ENCODE data around the gene CCHCR1.
"Not testable (repeated sequence)": the region's sequence is repeated elsewhere in the genome, so short reads cannot be mapped to it uniquely, and the experiment has no call there.

CCHCR1 gene

DNA sequence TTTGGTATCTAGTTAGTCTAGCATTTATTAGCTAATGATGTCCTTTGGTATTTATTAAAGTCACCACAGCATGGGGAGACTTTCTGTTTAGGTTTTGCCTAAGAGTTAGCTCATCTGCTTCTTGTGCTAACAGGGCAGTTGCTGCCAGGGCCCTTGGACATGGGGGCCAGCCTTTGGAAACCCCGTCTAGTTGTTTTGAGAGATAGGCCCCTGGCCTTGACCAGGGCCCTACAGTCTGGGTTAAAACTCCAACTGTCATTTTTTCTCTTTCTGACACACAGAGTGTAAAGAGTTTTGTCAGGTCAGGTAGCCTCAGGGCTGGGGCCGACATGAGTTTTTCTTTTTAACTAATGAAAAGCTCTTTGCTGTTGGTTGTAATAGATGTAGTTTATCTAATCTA lies 25.7 kb upstream of the CCHCR1 start:
- DNase-seq, result not testable (repeated sequence)

DNA sequence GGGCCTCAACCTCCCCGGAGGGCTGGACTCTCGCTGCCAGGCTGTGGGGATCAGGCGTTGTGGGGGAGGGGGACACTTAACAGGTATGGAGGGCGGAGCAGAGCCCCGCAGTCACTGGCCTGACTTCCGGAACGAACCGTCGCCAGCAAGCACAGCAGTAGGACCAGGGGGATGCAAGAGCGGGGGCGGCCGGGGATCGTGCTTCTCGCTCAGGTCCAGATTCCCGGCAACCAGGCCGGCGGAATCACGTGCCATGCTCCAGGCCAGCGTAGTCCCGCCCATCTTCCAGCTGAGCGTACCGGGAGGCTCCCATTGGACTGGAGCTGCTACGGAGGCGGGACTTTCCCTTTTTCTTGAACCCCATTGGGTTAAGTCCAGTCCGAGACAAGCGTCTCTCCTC lies 22.9 kb upstream of the CCHCR1 start:
- no peak for DNase-seq

DNA sequence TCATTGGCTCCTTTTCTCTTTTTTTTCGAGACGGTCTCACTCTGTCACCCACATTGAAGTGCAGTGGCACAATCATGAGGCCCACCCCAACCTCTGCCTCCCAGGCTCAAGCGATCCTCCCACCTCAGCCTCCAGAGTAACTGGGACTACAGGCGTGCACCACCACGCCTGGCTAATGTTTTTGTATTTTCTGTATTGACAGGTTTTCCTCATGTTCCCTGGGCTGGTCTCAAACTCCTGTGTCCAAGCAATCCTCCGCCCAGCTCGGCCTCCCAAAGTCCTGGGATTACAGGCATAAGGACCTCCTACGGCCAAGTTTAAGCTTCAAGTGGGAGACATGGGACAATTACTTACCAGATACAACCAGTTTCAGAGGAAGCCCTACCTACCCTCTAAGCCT lies 22.3 kb upstream of the CCHCR1 start:
- DNase-seq, result no peak

DNA sequence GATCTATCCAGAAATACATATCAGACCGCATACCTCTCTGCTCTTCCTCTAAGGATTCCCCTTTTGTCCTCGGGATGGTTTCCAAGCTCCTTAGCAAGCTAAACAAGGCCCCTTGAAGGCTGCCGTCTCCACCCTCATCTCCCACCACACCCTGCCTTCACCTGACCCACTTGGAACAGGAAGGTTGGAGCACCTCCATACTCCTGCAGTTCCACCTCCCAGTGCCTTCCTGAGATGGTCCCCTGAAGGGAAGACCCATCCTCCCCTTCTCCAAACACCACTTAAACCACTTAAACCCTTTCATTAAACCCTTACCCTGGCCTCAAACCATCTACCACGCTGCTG lies 21.4 kb upstream of the CCHCR1 start:
- no peak for DNase-seq

DNA sequence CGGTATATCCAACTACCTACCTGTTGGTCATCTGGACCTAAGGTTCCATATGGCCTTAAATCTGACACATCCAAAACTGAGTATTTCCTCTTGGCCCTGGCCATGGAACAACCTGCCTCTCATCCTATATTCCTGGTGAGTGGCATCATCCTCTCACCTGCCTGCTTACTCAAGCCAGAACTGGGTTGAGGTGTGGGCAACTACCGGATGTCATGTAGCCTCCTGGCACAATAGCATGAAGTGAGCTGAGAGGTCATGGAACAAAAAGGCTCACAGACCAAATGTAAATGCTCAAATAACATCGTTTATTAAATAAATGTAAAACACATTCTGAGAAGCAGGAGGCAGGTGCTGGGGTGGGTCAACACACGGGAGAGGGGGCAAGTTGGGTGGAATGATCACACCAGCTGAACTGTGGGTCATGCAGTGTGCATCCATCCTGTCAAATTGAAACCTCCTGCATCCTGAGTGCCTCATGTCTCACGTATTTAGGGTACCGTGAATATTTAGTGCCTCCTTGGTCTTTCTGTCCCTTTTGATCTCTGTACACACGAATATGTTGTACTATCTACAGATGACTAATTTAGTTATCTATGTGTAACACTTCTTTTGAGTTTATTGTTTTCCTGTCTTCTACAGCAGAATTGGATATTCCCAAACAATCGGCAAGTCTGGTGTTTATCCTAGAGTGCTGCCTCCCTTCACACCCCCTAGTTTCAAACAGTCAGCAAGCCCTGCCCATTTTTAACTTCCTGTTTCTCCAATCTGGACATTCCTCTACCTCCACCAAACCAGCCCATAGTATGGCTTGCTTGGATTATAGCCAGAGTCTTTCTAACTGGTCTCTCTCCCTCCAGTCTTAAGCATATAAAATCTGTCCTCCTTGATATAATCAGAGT lies 20.8 kb upstream of the CCHCR1 start:
- DNase-seq, result no peak

DNA sequence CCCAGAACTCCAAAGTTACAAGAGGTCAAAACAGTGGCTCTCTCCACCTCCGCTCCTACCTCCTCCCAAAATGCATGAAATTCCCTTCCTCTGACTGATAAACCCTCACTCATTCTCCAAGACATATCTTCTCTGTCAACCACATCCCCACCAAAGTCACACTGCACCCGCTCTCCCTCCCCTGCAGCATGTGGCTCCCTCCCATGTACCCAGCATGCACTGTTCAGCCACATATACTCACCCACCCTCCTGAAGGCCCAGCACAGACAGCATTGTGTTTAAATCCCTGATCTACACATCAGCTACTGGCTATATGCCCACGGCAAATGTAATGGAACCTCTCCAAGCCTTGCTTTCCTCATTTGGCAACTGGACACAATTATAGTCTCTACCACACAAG lies 18.4 kb upstream of the CCHCR1 start:
- no peak for DNase-seq

DNA sequence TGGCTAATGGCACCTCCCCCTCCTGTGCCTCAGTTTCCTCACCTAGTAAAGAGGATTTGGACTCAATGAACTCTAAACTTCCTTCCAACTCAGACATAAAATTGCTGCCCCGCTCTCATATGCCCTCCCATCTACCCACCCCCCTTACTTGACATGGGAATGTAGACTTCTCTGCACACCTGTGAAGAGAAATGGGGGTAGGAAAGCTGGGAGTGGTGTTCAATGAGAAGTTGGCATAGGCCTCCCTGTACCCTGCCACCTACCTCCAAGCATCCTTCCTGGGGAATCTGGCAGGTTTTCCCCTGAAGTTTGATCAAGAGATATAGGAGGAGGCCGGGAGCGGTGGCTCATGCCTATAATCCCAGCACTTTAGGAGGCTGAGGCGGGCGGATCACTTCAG lies 16.8 kb upstream of the CCHCR1 start:
- no peak for DNase-seq

DNA sequence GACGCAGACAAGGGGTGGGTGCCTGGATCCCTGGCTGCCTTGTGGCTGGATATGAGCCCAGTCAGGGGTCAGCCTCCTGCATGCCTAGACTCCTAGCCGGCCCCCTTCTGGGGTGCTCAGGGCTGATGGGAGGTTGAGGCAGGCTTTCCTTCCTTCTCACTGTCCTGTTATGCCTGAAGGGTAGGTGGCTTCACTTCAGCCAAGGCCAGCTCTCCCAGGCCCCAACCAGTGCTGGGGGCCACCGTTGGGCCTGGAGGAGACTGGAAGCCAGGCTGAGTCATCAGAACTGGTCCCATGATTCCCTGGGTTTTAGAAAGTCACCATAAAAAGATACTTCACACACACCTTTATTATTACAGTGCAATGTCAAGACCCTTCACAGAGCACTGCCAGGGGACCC lies 15.8 kb upstream of the CCHCR1 start:
- no peak for DNase-seq

DNA sequence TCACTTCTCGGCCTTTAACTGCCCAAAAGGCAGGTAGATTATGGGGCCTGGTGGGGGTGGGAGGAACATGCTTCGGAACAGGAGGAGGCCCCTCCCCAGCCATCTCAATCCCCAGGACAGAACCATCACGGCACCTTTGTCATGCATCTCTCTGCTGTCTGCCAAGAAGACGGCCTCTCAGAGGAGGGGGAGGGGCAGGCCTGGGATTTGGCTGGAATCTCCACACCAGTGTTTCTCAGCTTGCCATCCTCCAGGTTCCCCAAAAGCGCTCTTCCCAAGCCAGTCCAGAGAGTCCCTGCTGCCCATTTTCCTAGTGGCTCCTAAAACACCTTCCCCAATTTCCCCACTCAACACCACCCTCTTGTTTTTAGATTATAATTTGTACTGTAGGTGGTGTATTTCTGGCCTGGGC lies 15.4 kb upstream of the CCHCR1 start:
- DNase-seq, result no peak

DNA sequence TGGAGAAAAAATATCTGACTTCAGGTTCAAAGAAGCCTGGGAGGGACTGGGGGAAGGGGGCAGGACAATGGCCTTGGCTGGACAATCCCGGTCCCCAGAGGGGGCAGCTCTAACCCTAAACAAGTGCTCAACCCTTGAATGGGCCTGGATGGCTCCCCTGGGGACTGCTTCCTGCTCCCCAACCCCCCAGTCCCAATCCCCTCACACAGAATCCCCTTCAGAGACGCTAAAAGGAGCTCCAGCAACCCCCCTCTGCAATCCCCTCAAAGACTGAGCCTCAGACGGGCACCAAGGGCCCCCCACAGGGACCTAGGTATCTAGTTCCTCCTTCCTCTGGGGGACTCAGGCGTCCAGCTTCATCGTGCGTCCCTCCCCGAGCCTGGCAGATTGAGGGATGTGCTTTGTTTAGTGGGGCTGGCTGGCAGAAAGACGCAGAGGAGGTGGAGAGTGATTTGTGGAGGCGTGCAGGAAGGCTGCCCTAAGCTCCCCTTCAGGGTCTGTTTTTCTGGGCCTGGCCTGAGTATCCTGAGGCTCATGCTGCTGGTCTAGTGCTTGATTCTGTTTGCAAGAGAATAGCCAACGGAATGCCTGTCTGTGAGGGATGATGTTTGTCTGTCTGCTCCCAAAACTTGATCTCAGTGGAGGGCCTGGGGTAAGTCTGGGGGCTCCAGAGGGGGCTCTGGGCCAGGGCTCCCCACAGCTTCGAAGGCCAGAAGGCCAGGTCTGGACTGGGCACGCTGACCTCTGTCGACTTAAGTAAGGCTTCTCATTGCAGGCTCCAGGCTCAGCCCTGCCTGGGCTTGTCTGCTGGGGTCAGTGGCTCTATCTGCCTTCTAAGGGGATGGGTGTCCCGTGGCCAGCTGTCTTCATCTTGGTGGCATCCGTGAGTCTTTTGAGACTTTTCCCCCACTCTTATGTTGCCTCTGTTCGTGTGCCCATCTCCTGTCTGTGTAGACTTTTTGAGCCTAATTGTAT lies 14.6 kb upstream of the CCHCR1 start:
- no peak for DNase-seq

DNA sequence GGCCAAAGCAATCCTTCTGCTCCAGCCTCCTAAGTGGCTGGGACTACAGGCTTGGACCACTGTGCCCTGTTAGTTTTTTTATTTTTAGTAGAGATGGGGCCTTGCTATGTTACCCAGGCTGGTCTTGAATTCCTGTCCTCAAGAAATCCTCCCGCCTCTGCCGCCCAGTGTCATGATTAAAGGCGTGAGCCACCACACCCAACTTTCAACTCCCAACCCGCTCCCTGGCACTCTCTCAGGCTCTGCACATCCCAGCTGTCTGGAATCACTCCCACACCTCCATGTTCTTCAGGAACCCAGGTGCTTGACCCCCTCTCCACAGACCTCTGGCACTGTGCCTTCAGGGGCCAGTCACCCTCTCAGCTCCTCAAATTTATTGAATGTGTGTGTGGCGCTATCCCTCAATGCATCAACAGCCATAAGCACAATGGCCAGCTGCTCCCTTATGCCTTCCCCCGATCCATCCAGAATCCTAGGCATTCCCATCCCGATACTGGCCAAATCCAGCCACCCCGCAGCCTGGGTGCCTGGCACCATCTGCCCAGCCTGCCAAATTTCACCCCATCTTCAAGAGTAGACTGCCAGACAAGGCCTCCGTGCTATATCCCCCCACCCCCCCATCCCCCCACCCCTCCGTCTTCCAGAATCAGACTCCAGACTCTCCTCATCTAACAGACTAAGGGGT lies 13.5 kb upstream of the CCHCR1 start:
- DNase-seq, result no peak

DNA sequence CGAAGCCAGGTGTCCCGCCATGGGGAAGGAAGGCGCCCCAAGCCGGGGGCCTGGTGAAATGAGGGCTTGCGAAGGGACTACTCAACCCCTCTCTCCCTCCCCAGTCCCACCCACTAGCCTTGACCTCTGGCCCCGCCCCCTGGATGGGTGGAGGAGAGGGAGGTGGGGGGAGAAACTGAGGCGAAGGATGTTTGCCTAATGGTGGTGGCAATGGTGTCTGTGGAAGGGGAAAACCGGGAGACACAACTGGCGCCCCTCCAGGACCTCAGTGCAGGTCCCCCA lies 12.9 kb upstream of the CCHCR1 start, which contains the start of gene POU5F1:
Gene POU5F1 (minus strand): TSS at position 83 of the 282 bp plus-strand sequence. CDS start 62 bp downstream, at position 21.
- no peak for DNase-seq

DNA sequence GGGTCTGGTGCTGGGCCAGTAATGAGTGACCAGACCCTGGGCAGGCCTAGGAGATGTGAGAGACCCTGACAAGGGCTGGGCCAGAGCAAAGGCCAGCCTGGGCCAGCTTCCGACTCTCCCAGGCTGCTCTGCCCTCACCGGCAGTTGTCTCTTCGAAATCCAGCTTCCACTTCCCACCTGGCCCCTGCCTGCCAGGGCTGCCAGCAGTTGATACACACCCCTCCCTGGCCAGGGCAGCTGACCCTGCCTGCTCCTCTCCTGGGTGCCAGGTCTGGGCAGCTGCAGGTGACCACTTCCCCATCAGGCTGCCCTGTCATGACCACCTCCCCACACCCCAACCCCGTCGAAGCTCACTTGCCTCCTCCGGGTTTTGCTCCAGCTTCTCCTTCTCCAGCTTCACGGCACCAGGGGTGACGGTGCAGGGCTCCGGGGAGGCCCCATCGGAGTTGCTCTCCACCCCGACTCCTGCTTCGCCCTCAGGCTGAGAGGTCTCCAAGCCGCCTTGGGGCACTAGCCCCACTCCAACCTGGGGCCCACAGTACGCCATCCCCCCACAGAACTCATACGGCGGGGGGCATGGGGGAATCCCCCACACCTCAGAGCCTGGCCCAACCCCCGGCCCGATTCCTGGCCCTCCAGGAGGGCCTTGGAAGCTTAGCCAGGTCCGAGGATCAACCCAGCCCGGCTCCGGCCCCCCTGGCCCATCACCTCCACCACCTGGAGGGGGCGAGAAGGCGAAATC lies 12.4 kb upstream of the CCHCR1 start:
- DNase-seq, result not testable (repeated sequence)

DNA sequence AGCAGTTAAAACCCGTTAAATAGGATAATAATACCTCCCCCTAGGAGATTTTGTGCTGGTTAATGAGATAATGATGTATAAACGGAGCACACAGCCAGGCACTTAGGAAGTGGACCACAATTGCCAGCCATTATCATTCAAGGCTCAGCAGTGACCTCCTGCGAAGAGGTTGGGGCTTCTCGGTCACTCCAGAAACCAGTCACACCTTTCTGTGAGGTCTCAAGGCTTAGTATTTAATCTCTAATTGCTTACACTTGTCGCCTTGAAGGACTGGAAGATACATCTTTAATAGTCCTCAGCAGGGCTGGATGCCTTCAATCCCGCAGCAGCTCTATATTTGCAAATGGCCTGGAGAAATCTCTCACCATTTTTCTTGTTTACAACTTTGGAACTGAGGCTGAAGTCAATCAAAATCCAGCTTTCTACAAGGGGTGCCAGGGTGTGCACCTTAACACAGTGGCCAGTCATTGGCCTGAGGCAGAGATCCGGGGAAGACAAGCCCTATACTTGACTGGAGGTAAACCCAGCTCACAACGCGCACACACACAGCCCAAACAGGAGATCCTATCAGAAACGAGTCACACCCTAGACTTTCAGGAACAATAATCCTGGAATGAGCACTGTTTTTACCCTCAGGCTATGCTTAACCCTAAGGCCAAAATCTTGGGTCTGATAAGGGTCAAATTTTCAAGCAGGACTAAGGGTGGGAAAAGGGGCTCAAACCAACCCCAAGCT lies 11.7 kb upstream of the CCHCR1 start:
- DNase-seq, result no peak

DNA sequence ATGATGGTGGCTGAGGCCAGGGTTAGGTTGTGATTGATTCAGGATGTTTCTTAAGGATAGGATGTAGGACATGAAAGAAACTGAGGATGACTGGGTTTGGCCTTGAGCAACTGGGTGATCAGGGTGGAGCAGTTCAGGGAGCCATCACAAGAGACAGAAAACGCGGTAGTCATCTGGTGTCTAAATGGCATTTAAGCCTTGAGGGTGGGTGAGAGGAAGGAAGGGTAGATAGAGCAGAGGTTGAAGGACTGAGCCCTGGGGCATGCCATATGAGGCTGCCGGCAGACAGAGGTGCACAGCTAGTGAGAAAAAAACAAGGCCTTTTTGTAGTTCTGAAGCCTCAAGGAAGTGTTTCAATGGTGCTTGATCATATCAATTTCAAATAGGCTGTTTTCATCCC lies 11.0 kb upstream of the CCHCR1 start:
- DNase-seq, result no peak

DNA sequence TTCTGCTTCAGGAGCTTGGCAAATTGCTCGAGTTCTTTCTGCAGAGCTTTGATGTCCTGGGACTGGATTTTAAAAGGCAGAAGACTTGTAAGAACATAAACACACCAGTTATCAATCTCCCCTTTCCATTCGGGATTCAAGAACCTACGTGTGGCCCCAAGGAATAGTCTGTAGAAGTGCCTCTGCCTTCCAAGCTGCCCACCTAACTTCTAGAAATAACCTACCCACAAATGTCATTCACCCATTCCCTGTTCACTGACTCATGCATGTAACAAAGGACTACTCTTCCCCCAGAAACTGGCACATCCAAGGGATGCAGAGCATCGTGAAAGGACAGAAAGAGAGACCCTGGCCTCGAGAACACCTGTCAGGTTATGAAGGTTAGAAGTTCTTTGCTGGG lies 8.4 kb upstream of the CCHCR1 start:
- no peak for DNase-seq

DNA sequence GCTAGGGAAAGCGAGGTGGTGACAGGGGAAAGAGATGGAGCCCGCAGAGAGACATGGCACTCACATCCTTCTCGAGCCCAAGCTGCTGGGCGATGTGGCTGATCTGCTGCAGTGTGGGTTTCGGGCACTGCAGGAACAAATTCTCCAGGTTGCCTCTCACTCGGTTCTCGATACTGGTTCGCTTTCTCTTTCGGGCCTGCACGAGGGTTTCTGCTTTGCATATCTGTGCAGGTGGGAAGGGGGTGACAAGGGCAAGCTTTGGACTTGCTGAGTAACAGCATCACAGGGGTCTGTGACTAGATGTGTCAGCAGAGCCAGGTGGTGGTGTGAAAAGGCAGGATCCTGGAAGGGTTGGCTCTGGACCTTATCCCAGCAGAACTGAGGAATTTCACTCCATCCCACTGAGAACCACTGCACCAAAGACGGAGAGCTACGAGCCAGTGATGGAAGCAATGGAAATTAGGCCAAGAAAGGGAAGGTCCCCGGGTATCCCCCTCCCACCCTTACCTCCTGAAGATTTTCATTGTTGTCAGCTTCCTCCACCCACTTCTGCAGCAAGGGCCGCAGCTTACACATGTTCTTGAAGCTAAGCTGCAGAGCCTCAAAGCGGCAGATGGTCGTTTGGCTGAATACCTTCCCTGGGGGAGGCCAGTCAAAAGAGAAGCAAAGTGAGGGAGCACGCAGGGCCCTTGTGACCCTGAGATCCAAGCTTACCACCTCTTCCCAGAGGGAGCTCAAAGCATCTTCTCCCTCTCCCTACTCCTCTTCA lies 7.6 kb upstream of the CCHCR1 start:
- DNase-seq, result not testable (repeated sequence)

DNA sequence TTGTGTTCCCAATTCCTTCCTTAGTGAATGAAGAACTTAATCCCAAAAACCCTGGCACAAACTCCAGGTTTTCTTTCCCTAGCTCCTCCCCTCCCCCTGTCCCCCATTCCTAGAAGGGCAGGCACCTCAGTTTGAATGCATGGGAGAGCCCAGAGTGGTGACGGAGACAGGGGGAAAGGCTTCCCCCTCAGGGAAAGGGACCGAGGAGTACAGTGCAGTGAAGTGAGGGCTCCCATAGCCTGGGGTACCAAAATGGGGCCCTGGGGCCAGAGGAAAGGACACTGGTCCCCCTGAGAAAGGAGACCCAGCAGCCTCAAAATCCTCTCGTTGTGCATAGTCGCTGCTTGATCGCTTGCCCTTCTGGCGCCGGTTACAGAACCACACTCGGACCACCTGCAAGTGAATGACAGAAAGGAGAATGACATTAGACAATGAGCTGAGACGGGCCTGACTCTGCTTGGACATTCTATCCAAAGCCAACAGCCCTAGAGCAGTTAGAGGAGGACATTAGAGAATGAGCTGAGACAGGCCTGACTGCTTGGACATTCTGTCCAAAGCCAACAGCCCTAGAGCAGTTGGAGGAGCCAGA lies 7.0 kb upstream of the CCHCR1 start:
- DNase-seq, result not testable (repeated sequence)

DNA sequence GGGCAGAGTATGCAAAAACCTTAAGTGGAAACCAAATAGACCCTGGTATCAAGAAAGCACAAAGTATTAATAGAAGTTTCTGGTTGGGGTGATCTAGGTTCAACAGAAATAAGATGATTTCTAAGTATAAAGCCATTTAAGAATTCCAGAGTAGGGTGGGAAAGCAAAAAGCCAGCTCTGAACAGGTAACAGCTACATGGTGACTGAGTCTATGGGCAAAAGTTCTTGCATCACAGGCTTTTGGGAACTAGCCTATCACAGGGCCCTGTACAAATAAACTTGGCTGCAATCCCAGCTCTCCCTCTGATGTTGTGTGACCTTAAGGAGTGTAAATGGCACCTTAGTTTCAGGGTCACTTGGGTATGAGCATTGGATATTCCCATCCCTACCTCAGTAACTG lies 6.3 kb upstream of the CCHCR1 start:
- DNase-seq, result no peak

DNA sequence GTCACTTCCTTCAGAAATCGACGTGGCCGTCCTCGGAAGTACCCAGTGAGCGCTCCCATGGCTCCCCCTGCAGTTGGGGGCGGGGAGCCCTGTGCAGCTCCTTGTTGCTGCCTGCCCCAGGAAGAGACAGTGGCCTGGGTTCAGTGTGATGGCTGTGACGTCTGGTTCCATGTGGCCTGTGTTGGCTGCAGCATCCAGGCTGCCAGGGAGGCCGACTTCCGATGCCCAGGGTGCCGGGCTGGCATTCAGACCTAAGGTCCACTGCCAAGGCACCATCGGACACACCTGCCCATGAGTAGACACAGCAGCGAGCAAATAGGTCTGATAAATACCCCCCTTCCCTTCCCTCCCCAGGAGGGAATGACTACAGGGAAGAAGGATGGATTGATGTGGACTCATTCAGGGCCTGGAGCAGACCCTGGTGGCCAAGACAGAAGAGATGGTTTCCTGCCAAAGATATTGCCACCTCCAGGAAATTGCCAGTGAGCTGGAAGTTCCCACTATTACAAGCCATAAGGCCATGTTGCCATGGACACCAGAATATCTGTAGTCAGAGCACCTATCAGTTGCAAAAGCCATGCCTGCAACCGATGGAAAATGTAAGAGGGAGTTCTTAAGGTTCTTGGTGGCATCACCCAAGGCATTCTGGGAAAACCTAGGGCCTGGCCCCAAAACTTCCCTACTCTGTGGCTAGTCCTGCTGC lies 5.0 kb upstream of the CCHCR1 start:
- DNase-seq, result no peak

All from NCI-H187 treated with DMSO at 0.1 percent for 48 hours (cell line).